ENCODE measurements around the gene CNOT3. TPM values are rescaled to one million over a fixed set of nuclear protein-coding genes. Genes with fewer than 3 reads are reported as not detected.
A peak's percentile ranks its signal among the peaks of the same experiment; 100 is the strongest.

CNOT3 gene
- total RNA-seq, 1 experiment from 2014 or later: 91.2 TPM

GRCh38 chr19:54156953-54157352, 19.4 kb downstream of the CNOT3 start:
- H2AFZ ChIP-seq (ENCODE audit: low read length): no peak overlapping the region
- H3K23me2 ChIP-seq (ENCODE audit: insufficient read length, low read depth, low read length, poor library complexity, severe bottlenecking): peaks cover 13% of the 10 kb centered on the region
- no peak overlapping the region for H2AK5ac ChIP-seq (ENCODE audit: insufficient read length, low read length)
- H2BK20ac ChIP-seq (ENCODE audit: low read depth, low read length, poor library complexity, severe bottlenecking): no peak overlapping the region
- H2BK5ac ChIP-seq (ENCODE audit: insufficient read length, low read length): no peak overlapping the region
- H3K4me3 Mint-ChIP-seq: peak overlapping the region; percentile 5 to 22; a peak in 3 of 5 replicates
- no peak overlapping the region for H2BK12ac ChIP-seq (ENCODE audit: insufficient read length, low read depth, low read length)
- no peaks in the 10 kb centered on the region for H4K20me1 ChIP-seq (ENCODE audit: control insufficient read depth, insufficient read depth, insufficient read length)
- H4K91ac ChIP-seq (ENCODE audit: insufficient read length, low read depth, low read length): no peak overlapping the region
- no peak overlapping the region for H3T11ph ChIP-seq (ENCODE audit: low read length)
- no peak overlapping the region for H3K27ac ChIP-seq (ENCODE audit: insufficient read length, low read depth, low read length)
- H3K4me1 Mint-ChIP-seq: peaks cover 16 to 20% of the 10 kb centered on the region in 2 experiments
- H3K27me3 Mint-ChIP-seq (ENCODE audit: low read depth): peaks cover 6% of the 10 kb centered on the region
- WGBS (ENCODE audit: extremely low coverage, insufficient read length, low lambda C conversion rate): no CpG with 5 or more reads among the region's 3 CpGs
- no peak for DNase-seq
- H3K18ac ChIP-seq (ENCODE audit: insufficient read length, low read depth, low read length): no peak overlapping the region
- H3K14ac ChIP-seq (ENCODE audit: insufficient read depth, low read length): no peak overlapping the region
- H3K56ac ChIP-seq (ENCODE audit: insufficient read length, low read depth, low read length): no peak overlapping the region
- H3K36me3 Mint-ChIP-seq (ENCODE audit: insufficient read depth in 1 of 3, low read depth in 3 of 3): peaks cover 29 to 56% (median 55%) of the 10 kb centered on the region in 3 experiments
- H3K9me3 ChIP-seq (ENCODE audit: control insufficient read depth, low read depth, low read length): no peaks in the 10 kb centered on the region
- H2BK15ac ChIP-seq (ENCODE audit: low read depth, low read length): no peak overlapping the region
- H3K4me2 ChIP-seq (ENCODE audit: insufficient read depth, insufficient read length, low read length): no peak overlapping the region
- H3K9ac ChIP-seq (ENCODE audit: extremely low read depth, insufficient read length, low read length): no peak overlapping the region
- no peak overlapping the region for H2BK120ac ChIP-seq (ENCODE audit: low read depth, low read length, poor library complexity, severe bottlenecking)
- no peaks in the 10 kb centered on the region; the same call in 1 of the 2 replicates for H3K79me2 ChIP-seq (ENCODE audit: insufficient read depth, low read length)
- H3K27me3 ChIP-seq (ENCODE audit: insufficient read depth, low read length): no peaks in the 10 kb centered on the region
- no peaks in the 10 kb centered on the region; a peak in 1 of 5 replicates for H3K9me3 Mint-ChIP-seq
- H3K23ac ChIP-seq (ENCODE audit: insufficient read length, low read depth, low read length): no peak overlapping the region
- H4K5ac ChIP-seq (ENCODE audit: insufficient read length, low read depth, low read length): no peak overlapping the region
- no peak overlapping the region for H3K27ac Mint-ChIP-seq
- TF ChIP-seq, protein P1, sequence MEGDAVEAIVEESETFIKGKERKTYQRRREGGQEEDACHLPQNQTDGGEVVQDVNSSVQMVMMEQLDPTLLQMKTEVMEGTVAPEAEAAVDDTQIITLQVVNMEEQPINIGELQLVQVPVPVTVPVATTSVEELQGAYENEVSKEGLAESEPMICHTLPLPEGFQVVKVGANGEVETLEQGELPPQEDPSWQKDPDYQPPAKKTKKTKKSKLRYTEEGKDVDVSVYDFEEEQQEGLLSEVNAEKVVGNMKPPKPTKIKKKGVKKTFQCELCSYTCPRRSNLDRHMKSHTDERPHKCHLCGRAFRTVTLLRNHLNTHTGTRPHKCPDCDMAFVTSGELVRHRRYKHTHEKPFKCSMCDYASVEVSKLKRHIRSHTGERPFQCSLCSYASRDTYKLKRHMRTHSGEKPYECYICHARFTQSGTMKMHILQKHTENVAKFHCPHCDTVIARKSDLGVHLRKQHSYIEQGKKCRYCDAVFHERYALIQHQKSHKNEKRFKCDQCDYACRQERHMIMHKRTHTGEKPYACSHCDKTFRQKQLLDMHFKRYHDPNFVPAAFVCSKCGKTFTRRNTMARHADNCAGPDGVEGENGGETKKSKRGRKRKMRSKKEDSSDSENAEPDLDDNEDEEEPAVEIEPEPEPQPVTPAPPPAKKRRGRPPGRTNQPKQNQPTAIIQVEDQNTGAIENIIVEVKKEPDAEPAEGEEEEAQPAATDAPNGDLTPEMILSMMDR (conservative IDR thresholded peaks at IDR 0.05): no peak
- no peak overlapping the region for H3K4ac ChIP-seq (ENCODE audit: low read depth, low read length)
- no peaks in the 10 kb centered on the region for H3K4me1 ChIP-seq (ENCODE audit: insufficient read depth, low read length)
- H4K8ac ChIP-seq (replicated peaks; ENCODE audit: insufficient read length, low read depth, low read length): no peak overlapping the region
- no peaks in the 10 kb centered on the region for H3K79me1 ChIP-seq (ENCODE audit: insufficient read depth, low read depth, low read length, poor library complexity, severe bottlenecking)

Measured in H9 (cell line).